HL-60/S4 treated with retinoic acid at 250 ng/mL for 4 days and 3 days (cell line): Measurements from ENCODE around the gene NME3.

Experiments
- in situ Hi-C: fragments of 300-500 bp; cut with MboI; formaldehyde crosslinking; loops from 2 replicates; pipeline ENCODE4 v1.7.0; 2022; ENCODE audit warnings: low sequenced_read_pairs

NME3 gene

GRCh38 chr16:1729445-1729844 is 41.9 kb downstream of the NME3 start:
- in situ Hi-C loops: no loop called here

DNA sequence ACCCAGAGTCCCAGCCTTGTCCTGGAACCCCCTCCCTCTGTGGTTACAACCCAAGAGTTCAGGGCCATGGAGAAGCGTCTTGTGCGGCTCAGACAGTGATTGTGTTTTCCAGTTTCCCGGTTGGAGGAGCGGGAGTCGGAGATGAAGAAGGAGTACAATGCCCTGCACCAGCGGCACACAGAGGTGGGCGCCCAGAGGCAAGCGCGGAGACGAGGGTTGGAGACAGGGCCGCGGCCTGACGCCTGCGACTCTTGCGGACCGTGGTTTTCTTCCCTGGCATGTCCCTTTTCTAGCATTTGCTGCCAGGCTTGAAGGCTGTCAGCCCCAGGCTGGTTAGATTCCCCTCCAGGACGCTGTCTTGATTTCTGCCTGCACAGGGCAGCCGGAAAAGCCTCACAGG is 42.3 kb downstream of the NME3 start:
- in situ Hi-C loops: no loop called here

DNA sequence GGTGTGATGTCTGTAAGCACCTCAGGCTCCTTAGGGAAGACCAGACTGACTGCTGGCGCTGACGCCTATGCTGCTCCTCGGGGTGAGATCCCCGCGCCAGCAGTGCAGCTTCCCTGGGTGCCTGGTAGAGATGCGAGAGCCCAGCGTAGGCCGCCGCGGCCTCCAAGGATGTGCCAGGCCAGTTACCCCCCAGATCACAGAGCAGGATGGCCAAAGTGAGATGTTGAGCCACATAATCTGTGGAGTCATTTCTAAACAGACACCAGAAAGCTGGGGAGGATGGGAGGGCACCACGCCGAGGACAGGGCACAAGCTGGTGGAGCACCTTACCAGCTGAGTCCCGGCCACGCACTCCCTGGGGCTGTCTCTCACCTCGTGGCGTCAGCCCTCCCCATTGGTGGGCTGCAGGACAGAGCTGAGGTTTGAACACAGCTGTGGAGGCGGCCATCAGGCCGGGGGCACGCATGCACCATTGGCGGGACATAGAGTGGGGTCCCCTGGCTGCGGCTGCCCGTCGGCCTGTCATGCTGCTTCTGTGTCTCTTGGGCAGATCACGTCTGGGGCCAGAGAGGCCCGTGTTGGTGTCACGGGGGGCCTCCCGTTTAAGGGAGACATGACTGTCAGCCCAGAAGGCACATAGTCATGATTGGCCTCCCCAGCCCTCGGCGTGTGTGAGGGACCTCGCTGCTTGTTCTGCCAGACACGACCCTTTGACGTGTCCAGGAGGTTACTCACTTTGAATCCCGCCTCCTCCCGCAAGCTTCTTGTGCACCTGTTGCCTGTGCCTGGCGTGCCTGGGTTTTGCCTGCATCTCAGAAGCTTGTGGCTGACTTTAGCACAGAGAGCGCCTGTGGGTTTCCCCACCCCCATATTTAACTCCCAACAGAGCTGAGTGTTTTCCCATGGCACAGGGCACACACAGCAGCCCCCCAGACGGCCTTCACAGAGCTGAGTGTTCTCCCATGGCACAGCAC is 43.4 kb downstream of the NME3 start:
- in situ Hi-C loops: no loop called here

- in situ Hi-C loops: no loop called here
Measured at GRCh38 chr16:1726661-1727502, 44.5 kb downstream of the NME3 start.

DNA sequence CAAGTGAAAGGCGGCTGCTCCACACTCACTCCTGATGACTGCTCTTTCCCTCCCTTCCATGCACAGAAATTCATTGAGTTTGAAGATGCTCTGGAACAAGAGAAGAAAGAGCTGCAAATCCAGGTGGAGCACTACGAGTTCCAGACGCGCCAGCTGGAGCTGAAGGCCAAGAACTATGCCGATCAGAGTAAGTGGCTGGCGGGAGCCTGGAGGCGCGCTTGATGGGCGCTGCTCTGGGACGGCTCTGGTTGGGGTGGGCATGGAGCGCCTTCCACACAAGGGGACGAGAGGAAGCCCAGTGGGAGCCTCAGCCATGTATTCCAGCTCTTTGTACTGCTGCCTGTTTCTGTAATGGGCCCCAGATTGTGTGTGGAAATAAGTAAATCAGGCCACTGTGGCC is 46.9 kb downstream of the NME3 start:
- in situ Hi-C loops: no loop called here

- in situ Hi-C loops: no loop called here
Measured at GRCh38 chr16:1723450-1724147, 47.7 kb downstream of the NME3 start.

- in situ Hi-C loops: no loop called here
Measured at GRCh38 chr16:1721372-1721771, 50.0 kb downstream of the NME3 start.
